ENCODE measurements around the gene EDA. TPM values are rescaled to one million over a fixed set of nuclear protein-coding genes. Genes with fewer than 3 reads are reported as not detected.

Gene EDA
- 0.50 and 1.1 TPM in 2 replicates for total RNA-seq

DNA sequence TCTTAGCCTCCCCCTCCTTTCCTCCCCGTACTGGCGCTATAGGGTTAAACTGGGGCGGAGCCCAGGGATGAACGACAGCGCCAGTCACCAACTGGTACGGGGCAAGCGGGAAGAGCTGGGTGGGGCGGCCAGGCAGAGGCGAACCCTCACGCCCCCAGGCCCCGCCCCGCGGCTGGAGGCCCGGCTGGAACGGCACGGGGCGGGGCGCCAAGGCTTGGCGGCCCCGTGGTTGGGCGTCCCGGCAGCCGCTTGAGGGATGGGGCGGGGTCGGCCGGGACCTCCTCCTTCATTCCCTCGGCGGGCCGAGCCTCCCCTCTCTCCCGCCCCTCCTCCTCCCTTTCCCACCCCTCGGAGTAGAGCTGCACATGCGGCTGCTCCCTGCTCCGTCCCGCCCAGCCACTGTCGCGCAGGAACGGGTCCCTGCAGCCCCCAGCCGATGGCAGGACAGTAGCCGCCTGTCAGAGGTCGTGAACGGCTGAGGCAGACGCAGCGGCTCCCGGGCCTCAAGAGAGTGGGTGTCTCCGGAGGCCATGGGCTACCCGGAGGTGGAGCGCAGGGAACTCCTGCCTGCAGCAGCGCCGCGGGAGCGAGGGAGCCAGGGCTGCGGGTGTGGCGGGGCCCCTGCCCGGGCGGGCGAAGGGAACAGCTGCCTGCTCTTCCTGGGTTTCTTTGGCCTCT lies at the start of gene EDA:
EDA (plus strand) TSS at position 335 of the 678 bp plus-strand sequence.

GRCh38 chrX:70049925-70050324 lies 434.0 kb downstream of the EDA start, which contains the start of gene AWAT2:
Gene AWAT2, minus strand, starts transcription at chrX:70049938. Its CDS starts 6 bp downstream, at chrX:70049932.

GRCh38 chrX:70062076-70062475 lies 446.2 kb downstream of the EDA start, which contains the start of gene OTUD6A:
Gene OTUD6A, plus strand, starts transcription at chrX:70062457. Its CDS starts 68 bp downstream, at chrX:70062525.

Other genes with a start within 250 kb of the EDA start
- not detected in 2 replicates for gene NALF2, start 111.8 kb upstream of the EDA start, total RNA-seq